Astrocyte of the cerebellum (primary cell): ENCODE results near the gene CARM1.
"Not testable (repeated sequence)": the region's sequence is repeated elsewhere in the genome, so short reads cannot be mapped to it uniquely, and the experiment has no call there.

Experiments
- DNase-seq: peaks from one replicate; pipeline ENCODE4 v3.0.0-alpha.2; 2011; ENCODE audit warnings: low read depth
- H3K4me3 ChIP-seq: 2 replicates; pipeline ENCODE4 v1.5.1; 2011; ENCODE audit warnings: mild to moderate bottlenecking, low read depth, low read length, moderate library complexity
- in situ Hi-C: cut with HindIII; loops from 2 replicates; pipeline ENCODE4 v1.10.0; 2017; ENCODE audit warnings: low sequenced_read_pairs
- TF ChIP-seq, protein P1 (sequence below): IDR thresholded peaks from 2 replicates; pipeline ENCODE4 v1.5.1; 2012; ENCODE audit warnings: low read length, low read depth, moderate library complexity, mild to moderate bottlenecking; ENCODE audit errors: missing control alignments

Gene CARM1

DNA sequence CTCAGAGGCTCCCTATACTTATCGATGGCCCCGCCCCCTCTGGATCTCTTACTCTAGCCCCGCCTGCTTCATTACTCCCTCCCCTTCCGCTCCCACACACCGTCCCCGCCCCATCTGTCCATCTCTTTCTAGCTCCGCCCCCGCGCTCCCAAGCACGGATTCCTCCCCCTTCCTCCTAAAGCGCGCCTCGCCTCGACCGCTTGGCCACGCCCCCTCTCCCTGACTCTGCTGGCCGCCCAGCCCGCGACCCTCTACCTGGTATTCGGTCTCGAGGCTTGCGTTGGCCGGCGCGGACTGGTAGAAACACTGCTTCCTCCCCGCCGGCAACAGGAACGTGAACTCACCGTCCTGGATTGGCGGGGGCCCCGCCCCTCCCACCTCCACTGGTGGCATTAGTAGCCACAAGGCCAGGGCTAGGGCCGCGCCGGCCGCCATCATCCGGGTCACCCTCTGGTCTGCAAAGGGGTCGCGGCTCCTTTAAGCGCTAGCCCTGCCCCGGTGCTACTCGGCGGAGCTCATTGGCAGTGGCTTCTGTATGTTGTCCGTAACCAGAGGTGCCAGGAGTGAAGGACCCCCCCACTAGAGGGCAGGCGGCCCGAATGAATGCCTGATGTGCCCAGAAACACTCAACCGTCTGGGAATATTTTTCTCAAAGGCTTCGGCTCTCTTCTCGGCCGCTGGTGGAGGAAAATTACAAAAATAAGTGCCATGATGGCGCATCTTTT, 35.4 kb upstream of the CARM1 start, which contains the start of gene TMED1:
TSS of gene TMED1 (minus strand) at position 459 of the 725 bp plus-strand sequence. CDS start at position 438, 21 bp downstream.
- in situ Hi-C loops, result no loop called here
- peak within 1 kb of the TSS; percentile 67 for H3K4me3 ChIP-seq
- peak; percentile 98 for DNase-seq
- TF ChIP-seq, protein P1, sequence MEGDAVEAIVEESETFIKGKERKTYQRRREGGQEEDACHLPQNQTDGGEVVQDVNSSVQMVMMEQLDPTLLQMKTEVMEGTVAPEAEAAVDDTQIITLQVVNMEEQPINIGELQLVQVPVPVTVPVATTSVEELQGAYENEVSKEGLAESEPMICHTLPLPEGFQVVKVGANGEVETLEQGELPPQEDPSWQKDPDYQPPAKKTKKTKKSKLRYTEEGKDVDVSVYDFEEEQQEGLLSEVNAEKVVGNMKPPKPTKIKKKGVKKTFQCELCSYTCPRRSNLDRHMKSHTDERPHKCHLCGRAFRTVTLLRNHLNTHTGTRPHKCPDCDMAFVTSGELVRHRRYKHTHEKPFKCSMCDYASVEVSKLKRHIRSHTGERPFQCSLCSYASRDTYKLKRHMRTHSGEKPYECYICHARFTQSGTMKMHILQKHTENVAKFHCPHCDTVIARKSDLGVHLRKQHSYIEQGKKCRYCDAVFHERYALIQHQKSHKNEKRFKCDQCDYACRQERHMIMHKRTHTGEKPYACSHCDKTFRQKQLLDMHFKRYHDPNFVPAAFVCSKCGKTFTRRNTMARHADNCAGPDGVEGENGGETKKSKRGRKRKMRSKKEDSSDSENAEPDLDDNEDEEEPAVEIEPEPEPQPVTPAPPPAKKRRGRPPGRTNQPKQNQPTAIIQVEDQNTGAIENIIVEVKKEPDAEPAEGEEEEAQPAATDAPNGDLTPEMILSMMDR, result no peak

DNA sequence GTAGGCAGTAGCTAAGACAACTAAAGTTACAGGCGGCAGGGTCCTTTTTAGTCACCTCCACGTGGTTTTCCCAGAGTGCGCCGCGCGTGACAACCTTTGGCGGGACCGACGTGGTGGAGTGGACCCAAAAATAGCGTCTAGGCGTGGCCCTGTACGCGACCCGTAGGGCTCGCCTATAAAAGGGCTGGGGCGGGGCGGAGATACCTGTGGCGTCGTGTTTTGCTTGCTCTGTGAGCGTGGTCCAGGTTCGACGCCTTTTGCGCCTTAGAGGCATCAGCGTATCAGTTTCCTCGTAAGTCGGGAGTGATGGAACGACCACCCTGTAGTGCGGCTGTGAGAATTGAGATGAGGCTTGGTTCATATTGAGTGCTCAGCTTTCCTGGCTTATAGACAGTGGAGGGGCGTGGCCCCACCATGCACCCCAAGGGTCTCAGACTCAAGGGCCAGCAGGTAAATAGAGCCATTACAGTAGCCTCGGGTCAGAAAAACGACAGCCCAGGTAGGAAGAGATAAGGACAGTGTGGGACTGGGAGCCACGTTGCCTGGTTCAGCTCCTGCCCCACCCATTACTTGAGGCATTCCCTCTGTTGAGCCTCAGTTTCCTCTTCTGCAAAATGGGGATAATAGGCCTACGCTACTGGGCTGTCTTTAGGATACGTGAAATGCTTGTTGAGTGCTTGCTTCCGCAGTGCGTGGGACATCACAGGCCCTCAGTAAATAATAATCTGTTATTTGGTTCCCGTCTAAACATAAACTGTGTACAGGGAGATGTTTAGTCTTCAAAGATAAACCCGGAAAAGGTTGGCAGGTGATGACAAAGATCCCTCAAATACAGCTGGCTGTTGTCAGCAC, 34.6 kb upstream of the CARM1 start:
- no peak for DNase-seq
- peak overlapping the region; percentile 67 for H3K4me3 ChIP-seq
- in situ Hi-C loops, result no loop called here
- TF ChIP-seq, protein P1, result no peak

DNA sequence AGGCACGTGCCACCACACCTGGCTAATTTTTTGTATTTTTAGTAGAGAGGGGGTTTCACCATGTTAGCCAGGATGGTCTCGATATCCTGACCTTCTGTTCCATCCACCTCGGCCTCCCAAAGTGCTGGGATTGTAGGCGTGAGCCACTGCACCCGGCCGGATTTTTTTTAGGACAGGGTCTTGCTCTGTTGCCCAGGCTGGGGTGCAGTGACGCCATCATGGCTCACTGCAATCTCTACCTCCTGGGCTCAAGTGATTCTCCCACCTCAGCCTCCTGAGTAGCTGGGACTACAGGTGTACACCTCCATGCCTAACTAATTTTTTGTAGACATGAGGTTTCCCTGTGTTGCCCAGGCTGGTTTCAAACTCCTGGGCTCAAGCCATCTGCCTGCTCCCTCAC, 33.7 kb upstream of the CARM1 start:
- DNase-seq, in situ Hi-C loops: not testable (repeated sequence)

DNA sequence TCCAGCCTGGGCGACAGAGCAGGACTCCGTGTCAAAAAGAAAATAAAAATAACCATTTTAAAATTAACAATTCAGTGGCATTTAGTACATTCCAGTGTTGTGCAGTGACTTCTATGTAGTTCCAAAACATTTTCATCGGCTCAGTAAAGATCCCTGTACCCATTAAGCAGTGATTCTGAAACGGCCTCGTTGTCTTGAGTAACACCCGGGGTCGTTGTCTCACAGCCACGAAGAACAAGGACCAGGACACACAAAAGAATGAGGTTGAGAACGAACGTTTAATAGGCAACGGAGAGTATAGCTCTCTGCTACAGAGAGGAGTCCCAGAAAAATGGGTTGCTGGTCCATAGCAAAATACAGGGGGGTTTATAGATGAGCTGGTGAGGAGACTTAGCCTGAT, 33.0 kb upstream of the CARM1 start:
- no peak for DNase-seq
- TF ChIP-seq, protein P1, result no peak
- in situ Hi-C loops, result no loop called here
- no peak overlapping the region for H3K4me3 ChIP-seq

More for the DNA sequence above, 33.7 kb upstream of the CARM1 start:
- not testable (repeated sequence) for H3K4me3 ChIP-seq

DNA sequence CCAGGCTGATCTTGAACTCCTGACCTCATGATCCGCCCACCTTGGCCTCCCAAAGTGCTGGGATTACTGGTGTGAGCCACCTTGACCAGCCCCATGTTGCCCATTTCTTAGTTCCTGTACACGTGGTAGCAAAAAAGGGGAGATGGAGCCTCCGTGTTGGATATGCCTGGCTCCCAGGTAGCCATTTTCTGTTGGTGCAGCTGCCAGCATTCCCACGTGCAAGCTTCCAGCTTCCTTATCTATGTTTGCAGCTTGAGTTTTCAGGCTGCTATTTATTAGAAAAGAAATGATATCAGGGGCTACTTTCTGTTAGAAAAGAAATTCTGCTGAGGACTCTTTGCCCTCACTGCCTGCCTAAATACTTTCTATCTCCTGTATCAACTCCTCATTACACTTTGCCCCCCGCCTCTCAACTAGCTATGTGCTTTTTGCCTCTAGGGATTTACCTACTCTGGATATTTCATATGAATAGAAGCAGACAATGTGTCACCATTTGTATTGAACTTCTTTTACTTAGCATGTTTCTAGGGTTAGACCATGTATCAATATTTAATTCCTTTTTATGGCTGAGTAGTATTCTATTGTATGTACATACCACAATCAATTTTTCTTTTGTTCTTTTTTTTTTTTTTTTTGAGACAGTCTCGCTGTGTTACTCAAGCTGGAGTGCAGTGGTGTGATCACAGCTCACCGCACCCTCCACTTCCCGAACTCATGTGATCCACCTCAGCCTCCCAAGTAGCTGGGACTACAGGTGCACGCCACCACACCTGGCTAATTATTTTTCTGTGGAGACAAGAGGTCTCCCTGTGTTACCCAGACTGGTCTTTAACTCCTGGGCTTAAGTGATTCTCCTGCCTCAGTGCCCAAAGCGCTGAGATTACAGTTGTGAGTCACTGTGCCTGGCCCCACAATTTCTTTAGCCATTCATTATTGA, 32.0 kb upstream of the CARM1 start:
- TF ChIP-seq, protein P1, result no peak
- no peak for DNase-seq
- no peak overlapping the region for H3K4me3 ChIP-seq
- in situ Hi-C loops, result no loop called here

DNA sequence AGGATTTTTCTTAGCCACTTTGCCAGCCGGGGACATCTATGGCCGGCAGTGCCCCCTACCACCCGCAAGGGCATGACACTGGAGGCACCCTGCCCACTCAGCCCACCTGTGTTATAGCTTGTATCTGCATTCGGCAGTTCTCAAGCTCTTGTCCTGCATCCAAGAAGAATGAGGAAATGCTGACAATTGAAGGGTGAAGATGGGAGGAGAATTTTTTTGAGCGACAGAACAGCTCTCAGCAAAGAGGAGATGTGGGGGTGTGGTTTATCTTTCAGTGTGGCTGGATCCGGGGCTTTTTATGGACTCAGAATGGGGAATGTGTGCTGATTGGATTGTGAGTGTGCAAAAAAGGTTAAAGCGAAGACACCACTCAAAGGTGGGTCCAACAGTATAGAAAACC, 28.6 kb upstream of the CARM1 start:
- DNase-seq, result no peak
- in situ Hi-C loops, result no loop called here
- TF ChIP-seq, protein P1, result no peak
- no peak overlapping the region for H3K4me3 ChIP-seq
